ENCODE data around the gene ODC1.

GRCh38 chr2:10478916-10479315 lies 30.8 kb upstream of the ODC1 start:
- TF ChIP-seq CTCF (IDR thresholded peaks at IDR 0.05 in 8 of 11, conservative IDR thresholded peaks at IDR 0.05 in 3 of 11) = no peak
- TF ChIP-seq POLR2A (IDR thresholded peaks at IDR 0.05) = no peak
- TF ChIP-seq POLR2AphosphoS5 (IDR thresholded peaks at IDR 0.05) = no peak

Measured in spleen (tissue), 7 donors.